ENCODE measurements around the gene TP53RK. TPM values are rescaled to one million over a fixed set of nuclear protein-coding genes. Genes with fewer than 3 reads are reported as not detected.

The TP53RK gene
- total and polyA plus RNA-seq, 4 donors: 4.7 to 12.8 (median 6.8) TPM

- WGBS: 94% methylated on average over 8 of the region's 8 CpGs
- Histone ChIP-seq H3K4me3 (ENCODE audit: low read depth in 1 of 3, low read length in 3 of 3) (no peak overlapping the region), H3K4me1 (ENCODE audit: control insufficient read depth in 4 of 4, insufficient read depth in 4 of 4, low read length in 3 of 4) (no peaks in the 10 kb centered on the region), H3K9ac (ENCODE audit: low read depth in 1 of 2, low read length in 2 of 2) (no peak overlapping the region), H3K36me3 (ENCODE audit: control insufficient read depth in 4 of 4, insufficient read depth in 3 of 4, low read depth in 1 of 4, low read length in 3 of 4) (no peaks in the 10 kb centered on the region), H3K27me3 (ENCODE audit: control insufficient read depth in 4 of 4, insufficient read depth in 4 of 4, low read length in 3 of 4) (no peaks in the 10 kb centered on the region), H3K9me3 (ENCODE audit: control insufficient read depth in 4 of 4, low read length in 3 of 4) (no peaks in the 10 kb centered on the region), H3K27ac (ENCODE audit: low read depth in 1 of 2, low read length in 2 of 2) (no peak overlapping the region)
- no peak for DNase-seq (ENCODE audit: low spot score)
- TF ChIP-seq HNF4G (IDR thresholded peaks at IDR 0.05) (no peak), ATF3 (IDR thresholded peaks at IDR 0.05) (no peak), SP1 (IDR thresholded peaks at IDR 0.05) (no peak), REST (IDR thresholded peaks at IDR 0.05) (no peak), FOXA1 (IDR thresholded peaks at IDR 0.05) (no peak), RXRA (IDR thresholded peaks at IDR 0.05) (no peak), NR2F2 (IDR thresholded peaks at IDR 0.05) (no peak), GABPA (IDR thresholded peaks at IDR 0.05 in 1 of 2, conservative IDR thresholded peaks at IDR 0.05 in 1 of 2) (no peak), FOXA2 (IDR thresholded peaks at IDR 0.05) (no peak), ZBTB33 (IDR thresholded peaks at IDR 0.05) (no peak), TAF1 (conservative IDR thresholded peaks at IDR 0.05) (no peak), RAD21 (IDR thresholded peaks at IDR 0.05) (no peak), EGR1 (IDR thresholded peaks at IDR 0.05; ENCODE audit: low read depth in 2 of 2) (no peak), CTCF (IDR thresholded peaks at IDR 0.05; ENCODE audit: low read depth, low read length, missing input control) (no peak)
Measured at GRCh38 chr20:46657137-46657536, 32.1 kb downstream of the TP53RK start.

GRCh38 chr20:46652699-46653098 lies 36.5 kb downstream of the TP53RK start:
- Histone ChIP-seq H3K9ac (ENCODE audit: low read depth in 1 of 2, low read length in 2 of 2) (no peak overlapping the region), H3K4me3 (ENCODE audit: low read depth in 1 of 3, low read length in 3 of 3) (no peak overlapping the region), H3K36me3 (ENCODE audit: control insufficient read depth in 4 of 4, insufficient read depth in 3 of 4, low read depth in 1 of 4, low read length in 3 of 4) (no peaks in the 10 kb centered on the region), H3K27me3 (ENCODE audit: control insufficient read depth in 4 of 4, insufficient read depth in 4 of 4, low read length in 3 of 4) (no peaks in the 10 kb centered on the region), H3K27ac (ENCODE audit: low read depth in 1 of 2, low read length in 2 of 2) (no peak overlapping the region), H3K4me1 (ENCODE audit: control insufficient read depth in 4 of 4, insufficient read depth in 4 of 4, low read length in 3 of 4) (peaks cover 0 to 7% (median 0%) of the 10 kb centered on the region in 4 donors), H3K9me3 (ENCODE audit: control insufficient read depth in 4 of 4, low read length in 3 of 4) (no peaks in the 10 kb centered on the region)
- DNase-seq (ENCODE audit: low spot score): no peak
- TF ChIP-seq NR2F2 (IDR thresholded peaks at IDR 0.05) (no peak), RXRA (IDR thresholded peaks at IDR 0.05) (no peak), TAF1 (conservative IDR thresholded peaks at IDR 0.05) (no peak), HNF4A (conservative IDR thresholded peaks at IDR 0.05) (no peak), CTCF (IDR thresholded peaks at IDR 0.05; ENCODE audit: low read depth, low read length, missing input control) (no peak), EGR1 (IDR thresholded peaks at IDR 0.05; ENCODE audit: low read depth in 2 of 2) (no peak), JUND (IDR thresholded peaks at IDR 0.05) (no peak), MAX (IDR thresholded peaks at IDR 0.05) (no peak), FOXA2 (IDR thresholded peaks at IDR 0.05) (no peak), ZBTB33 (IDR thresholded peaks at IDR 0.05) (no peak), GABPA (IDR thresholded peaks at IDR 0.05 in 1 of 2, conservative IDR thresholded peaks at IDR 0.05 in 1 of 2) (no peak), HNF4G (IDR thresholded peaks at IDR 0.05) (no peak), RAD21 (IDR thresholded peaks at IDR 0.05) (no peak), ATF3 (IDR thresholded peaks at IDR 0.05) (no peak)
